Measurements from ENCODE around the gene ZNF593.

GRCh38 chr1:26182383-26182696 is 12.6 kb downstream of the ZNF593 start:
- TF ChIP-seq CTCF (conservative IDR thresholded peaks at IDR 0.05; ENCODE audit: low read depth, low read length) (no peak), EZH2 (IDR thresholded peaks at IDR 0.05; ENCODE audit: low read length, unreplicated experiment) (no peak)

Data from PC-3 (cell line).